ENCODE measurements around the gene AGAP9. TPM values are rescaled to one million over a fixed set of nuclear protein-coding genes. Genes with fewer than 3 reads are reported as not detected.
"Not testable (repeated sequence)": the region's sequence is repeated elsewhere in the genome, so short reads cannot be mapped to it uniquely, and the experiment has no call there.

The AGAP9 gene
- total and polyA plus RNA-seq, 2 of the 13 experiments (the other 11 are each of a cell fraction or from before 2014, with no cell fraction given) = 5.1 to 12.0 TPM

DNA sequence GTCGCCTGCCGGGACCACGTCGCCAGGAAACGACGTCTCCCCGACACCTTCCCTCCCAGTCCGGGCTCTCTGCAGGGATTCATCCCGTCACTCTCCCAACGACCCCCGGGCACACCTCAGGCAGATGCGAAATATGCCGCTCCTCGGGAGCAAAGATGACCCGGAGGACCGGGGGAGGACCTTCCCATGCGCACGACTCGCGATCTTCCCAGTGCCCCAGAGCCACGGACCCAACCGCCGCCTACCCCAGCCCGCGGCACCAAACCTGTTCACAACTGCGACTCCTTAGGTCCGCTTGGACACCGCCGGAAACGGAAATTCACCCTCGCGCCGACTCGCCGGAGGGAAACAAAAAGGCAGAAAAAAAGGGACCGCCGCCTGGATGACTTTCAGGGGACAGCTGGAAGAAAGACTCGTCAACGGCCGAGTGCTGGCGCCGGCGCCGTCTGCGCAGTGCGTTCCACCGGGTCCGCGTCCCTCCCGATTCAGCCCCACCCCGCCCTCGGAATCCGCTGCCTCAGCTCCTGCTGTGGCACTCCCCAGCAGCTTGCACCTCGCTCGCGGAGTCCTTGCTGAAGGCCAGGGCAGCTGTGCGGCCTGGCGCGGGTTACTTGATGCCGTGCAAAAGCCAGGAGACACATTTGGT is 29.9 kb upstream of the AGAP9 start (continued):
- TF ChIP-seq CREM (IDR thresholded peaks at IDR 0.05) (peak; percentile 56), ZNF205 (CRISPR knock-in tag; IDR thresholded peaks at IDR 0.05) (0 out of 2 replicates have a peak, but pooled peaks have one; percentile 42), ZNF556 (CRISPR knock-in tag; IDR thresholded peaks at IDR 0.05; ENCODE audit: borderline replicate concordance) (peak; percentile 19; the same call in 1 of the 2 replicates), ELF1 (CRISPR knock-in tag; IDR thresholded peaks at IDR 0.05) (peak; percentile 47; the same call in 1 of the 2 replicates), BCL6 (CRISPR knock-in tag; IDR thresholded peaks at IDR 0.05) (0 out of 2 replicates have a peak, but pooled peaks have one; percentile 13), ELF3 (CRISPR knock-in tag; IDR thresholded peaks at IDR 0.05) (peak; percentile 56), HNRNPLL (IDR thresholded peaks at IDR 0.05; ENCODE audit: low read depth, low read length, poor library complexity, severe bottlenecking) (peak; percentile 47), GABPB1 (CRISPR knock-in tag; IDR thresholded peaks at IDR 0.05) (peak; percentile 94), ZSCAN30 (CRISPR knock-in tag; IDR thresholded peaks at IDR 0.05) (peak; percentile 62; the same call in 1 of the 2 replicates), ZNF224 (CRISPR knock-in tag; IDR thresholded peaks at IDR 0.05) (peak; percentile 68; the same call in 1 of the 2 replicates), ZNF263 (CRISPR knock-in tag; IDR thresholded peaks at IDR 0.05) (peak; percentile 43), KAT8 (CRISPR knock-in tag; IDR thresholded peaks at IDR 0.05) (peak; percentile 94), ZSCAN31 (CRISPR knock-in tag; IDR thresholded peaks at IDR 0.05; ENCODE audit: low read depth) (0 out of 2 replicates have a peak, but pooled peaks have one; percentile 48), NFATC3 (CRISPR knock-in tag; IDR thresholded peaks at IDR 0.05) (0 out of 2 replicates have a peak, but pooled peaks have one; percentile 42), SRY (CRISPR knock-in tag; IDR thresholded peaks at IDR 0.05) (peak; percentile 57; the same call in 1 of the 2 replicates), PHF20 (CRISPR knock-in tag; IDR thresholded peaks at IDR 0.05) (peak; percentile 85; the same call in 1 of the 2 replicates), ZFY (CRISPR knock-in tag; IDR thresholded peaks at IDR 0.05) (peak; percentile 63; the same call in 1 of the 2 replicates)
- TF ChIP-seq CREM (CRISPR knock-in tag; IDR thresholded peaks at IDR 0.05) = not testable (repeated sequence)
- TF ChIP-seq, protein P1, sequence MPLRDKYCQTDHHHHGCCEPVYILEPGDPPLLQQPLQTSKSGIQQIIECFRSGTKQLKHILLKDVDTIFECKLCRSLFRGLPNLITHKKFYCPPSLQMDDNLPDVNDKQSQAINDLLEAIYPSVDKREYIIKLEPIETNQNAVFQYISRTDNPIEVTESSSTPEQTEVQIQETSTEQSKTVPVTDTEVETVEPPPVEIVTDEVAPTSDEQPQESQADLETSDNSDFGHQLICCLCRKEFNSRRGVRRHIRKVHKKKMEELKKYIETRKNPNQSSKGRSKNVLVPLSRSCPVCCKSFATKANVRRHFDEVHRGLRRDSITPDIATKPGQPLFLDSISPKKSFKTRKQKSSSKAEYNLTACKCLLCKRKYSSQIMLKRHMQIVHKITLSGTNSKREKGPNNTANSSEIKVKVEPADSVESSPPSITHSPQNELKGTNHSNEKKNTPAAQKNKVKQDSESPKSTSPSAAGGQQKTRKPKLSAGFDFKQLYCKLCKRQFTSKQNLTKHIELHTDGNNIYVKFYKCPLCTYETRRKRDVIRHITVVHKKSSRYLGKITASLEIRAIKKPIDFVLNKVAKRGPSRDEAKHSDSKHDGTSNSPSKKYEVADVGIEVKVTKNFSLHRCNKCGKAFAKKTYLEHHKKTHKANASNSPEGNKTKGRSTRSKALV (CRISPR knock-in tag; IDR thresholded peaks at IDR 0.05) = peak; percentile 76; the same call in 1 of the 2 replicates
- TF ChIP-seq, protein P2, sequence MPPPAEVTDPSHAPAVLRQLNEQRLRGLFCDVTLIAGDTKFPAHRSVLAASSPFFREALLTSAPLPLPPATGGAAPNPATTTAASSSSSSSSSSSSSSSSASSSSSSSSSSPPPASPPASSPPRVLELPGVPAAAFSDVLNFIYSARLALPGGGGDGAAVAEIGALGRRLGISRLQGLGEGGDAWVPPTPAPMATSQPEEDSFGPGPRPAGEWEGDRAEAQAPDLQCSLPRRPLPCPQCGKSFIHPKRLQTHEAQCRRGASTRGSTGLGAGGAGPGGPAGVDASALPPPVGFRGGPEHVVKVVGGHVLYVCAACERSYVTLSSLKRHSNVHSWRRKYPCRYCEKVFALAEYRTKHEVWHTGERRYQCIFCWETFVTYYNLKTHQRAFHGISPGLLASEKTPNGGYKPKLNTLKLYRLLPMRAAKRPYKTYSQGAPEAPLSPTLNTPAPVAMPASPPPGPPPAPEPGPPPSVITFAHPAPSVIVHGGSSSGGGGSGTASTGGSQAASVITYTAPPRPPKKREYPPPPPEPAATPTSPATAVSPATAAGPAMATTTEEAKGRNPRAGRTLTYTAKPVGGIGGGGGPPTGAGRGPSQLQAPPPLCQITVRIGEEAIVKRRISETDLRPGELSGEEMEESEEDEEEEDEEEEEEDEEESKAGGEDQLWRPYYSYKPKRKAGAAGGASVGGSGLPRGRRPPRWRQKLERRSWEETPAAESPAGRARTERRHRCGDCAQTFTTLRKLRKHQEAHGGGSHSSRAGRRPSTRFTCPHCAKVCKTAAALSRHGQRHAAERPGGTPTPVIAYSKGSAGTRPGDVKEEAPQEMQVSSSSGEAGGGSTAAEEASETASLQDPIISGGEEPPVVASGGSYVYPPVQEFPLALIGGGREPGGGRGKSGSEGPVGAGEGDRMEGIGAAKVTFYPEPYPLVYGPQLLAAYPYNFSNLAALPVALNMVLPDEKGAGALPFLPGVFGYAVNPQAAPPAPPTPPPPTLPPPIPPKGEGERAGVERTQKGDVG (CRISPR knock-in tag; IDR thresholded peaks at IDR 0.05; ENCODE audit: borderline replicate concordance) = 0 out of 2 replicates have a peak, but pooled peaks have one; percentile 59
- TF ChIP-seq, protein P3, sequence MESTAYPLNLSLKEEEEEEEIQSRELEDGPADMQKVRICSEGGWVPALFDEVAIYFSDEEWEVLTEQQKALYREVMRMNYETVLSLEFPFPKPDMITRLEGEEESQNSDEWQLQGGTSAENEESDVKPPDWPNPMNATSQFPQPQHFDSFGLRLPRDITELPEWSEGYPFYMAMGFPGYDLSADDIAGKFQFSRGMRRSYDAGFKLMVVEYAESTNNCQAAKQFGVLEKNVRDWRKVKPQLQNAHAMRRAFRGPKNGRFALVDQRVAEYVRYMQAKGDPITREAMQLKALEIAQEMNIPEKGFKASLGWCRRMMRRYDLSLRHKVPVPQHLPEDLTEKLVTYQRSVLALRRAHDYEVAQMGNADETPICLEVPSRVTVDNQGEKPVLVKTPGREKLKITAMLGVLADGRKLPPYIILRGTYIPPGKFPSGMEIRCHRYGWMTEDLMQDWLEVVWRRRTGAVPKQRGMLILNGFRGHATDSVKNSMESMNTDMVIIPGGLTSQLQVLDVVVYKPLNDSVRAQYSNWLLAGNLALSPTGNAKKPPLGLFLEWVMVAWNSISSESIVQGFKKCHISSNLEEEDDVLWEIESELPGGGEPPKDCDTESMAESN (CRISPR knock-in tag; conservative IDR thresholded peaks at IDR 0.05) = 0 out of 2 replicates have a peak, but pooled peaks have one; percentile 46

Data from HepG2 (cell line).